GM19438 (cell line): ENCODE results near the gene CCDC198.

Source experiments
- ATAC-seq: cut with Tn5 transposase; IDR thresholded peaks from one replicate; pipeline ENCODE4 v1.9.1; 2021; ENCODE audit warnings: low read depth; ENCODE audit not compliant: unreplicated experiment

The CCDC198 gene

GRCh38 chr14:57470909-57471308 lies 22.7 kb downstream of the CCDC198 start:
- ATAC-seq = no peak

GRCh38 chr14:57464008-57464730 lies 29.5 kb downstream of the CCDC198 start:
- peak; percentile 95 for ATAC-seq

- ATAC-seq = no peak
These were observed 31.1 kb downstream of the CCDC198 start for GRCh38 chr14:57462551-57462950.

- ATAC-seq = no peak
These were observed 31.8 kb downstream of the CCDC198 start for GRCh38 chr14:57461777-57462320.

DNA sequence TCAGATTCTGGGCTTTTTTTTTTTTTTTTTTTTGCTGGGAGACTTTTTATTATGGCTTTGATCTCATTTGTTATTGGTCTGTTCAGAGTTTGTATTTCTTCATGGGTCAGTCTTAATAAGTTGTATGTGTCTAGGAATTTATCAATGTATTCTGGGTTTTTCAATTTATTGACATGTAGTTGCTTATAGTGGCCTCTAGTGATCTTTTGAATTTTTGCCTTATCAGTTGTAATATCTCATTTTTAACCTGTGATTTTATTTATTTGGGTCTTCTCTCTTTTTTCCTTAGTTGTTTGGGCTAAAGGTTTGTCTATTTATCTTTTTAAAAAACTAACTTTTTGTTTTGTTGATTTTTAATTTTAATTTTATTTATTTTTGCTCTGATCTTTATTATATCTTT lies 57.7 kb downstream of the CCDC198 start:
- ATAC-seq = no peak

- no peak for ATAC-seq
These were observed 72.7 kb downstream of the CCDC198 start for GRCh38 chr14:57420986-57421385.

DNA sequence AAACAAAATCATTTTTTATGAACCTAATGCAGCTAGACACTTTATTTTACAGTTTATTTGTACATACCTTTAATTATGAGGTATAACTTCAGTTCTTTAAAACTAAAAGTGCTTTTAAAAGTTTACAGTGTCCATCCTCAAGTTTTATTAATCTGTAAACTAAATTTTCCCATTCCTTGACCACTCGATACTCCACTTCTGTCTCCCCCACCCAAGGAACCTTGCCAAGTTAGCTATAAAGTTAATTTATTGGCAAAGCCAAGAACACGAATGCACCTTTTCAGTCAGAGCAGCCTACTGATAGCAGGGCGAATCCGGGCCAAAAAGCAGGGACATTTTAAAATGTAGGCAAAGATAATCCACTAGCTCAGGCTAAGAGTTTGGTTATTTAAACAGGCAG lies 73.6 kb downstream of the CCDC198 start:
- ATAC-seq = no peak
